HG02870 (cell line): ENCODE results near the gene CSMD2.

Experiments used
- ATAC-seq: cut with Tn5 transposase; IDR thresholded peaks from one replicate; pipeline ENCODE4 v1.9.1; 2021; ENCODE audit warnings: mild to moderate bottlenecking, moderate library complexity; ENCODE audit not compliant: unreplicated experiment

Gene CSMD2

DNA sequence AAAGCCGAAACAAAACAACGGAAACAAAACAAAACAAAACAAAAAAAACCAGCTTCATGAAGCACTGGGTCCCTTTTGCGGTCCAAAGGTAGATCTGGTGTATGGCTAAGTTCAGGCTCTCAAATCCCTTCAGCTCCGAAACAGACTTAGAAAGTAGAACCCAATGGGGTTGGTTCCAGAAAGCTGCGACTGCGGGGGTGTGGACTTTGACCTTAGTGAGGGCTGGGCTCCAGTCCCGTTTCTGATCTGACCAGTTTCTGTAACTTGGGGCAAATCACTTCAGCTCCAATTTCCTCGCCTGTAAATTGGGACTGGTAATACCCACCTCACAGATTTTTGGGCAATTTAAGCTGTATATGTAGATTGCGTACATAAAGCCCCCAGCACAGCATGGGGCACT is 587.4 kb downstream of the CSMD2 start:
- no peak for ATAC-seq

DNA sequence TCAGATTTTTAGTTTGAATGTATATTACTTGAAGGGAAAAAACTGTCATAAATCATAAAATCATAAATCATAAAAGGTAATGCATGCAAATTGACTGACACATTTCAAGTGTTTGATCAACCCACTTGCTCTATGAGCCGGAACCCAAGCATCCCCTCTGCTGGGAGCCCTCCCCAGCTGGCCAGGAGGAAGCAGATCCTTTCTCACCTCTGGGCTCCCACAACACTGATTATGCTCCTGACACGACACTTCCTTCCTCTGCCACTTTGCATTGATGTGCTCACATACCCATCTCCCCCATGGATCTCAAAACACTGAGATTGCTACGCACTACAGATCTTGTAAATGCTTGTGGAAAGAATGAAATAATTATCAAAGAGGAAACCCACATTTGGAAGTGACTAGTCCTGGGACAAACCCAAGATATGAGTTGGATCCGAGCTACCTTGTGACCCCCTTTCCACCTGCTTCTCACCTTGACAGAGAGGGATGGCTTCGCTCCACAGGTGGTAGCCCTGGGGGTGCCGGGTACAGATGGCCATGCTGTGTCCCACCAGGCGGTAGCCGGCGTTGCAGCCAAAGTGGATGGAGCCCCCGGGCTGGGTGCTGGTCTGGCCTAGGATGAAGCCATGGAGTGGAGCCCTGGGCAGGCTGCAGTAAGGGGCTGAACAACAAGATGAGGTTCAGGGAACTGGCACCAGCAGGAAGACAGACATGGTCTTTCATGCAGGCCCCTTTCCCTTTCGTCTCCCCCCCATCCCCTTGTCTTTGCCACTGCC is 588.0 kb downstream of the CSMD2 start:
- ATAC-seq, result no peak

DNA sequence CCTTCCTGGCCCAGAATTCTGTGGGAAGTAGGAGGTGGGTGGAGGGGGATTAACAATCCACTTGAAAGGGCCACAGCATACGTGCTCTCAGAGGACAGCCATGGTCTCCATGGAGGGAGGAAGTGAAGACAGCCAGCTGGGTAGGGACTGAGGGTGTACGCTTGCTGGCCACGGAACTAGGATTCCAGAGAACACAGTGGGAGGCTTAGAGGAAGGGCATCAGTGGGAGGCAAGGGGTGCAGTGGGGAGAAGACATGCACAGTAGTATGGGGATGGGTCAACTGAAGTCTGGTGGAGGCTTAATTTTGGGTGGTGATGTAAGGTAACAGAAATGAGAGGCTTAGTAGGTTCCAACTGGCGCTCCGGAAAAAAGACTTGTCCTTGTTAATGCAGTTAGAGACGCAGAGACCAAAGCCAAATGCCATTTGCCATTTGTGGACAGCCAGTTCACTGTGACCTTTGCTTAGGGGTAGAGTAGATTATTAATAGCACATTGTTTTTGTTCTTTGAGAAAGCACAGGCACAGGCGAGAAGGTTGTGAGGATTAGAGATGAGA is 589.6 kb downstream of the CSMD2 start:
- no peak for ATAC-seq

DNA sequence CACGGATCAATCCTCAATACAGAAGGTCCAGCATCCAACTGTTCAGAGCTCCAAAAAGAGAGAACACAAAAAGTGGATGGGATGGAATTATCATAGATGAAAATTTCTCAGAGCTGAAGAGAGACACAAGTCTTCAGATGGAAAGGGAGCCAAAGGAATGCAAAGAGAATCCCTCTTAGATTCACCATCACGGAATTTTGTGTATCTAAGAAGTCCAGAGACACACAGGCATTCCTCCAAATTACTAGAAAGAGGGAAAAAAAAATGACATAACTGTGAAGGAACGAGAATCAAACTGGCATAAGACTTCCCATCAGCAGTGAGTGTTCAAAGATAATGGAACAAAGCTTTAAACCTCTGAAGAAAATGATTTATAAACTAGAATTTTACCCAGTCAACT is 591.4 kb downstream of the CSMD2 start:
- ATAC-seq, result no peak

DNA sequence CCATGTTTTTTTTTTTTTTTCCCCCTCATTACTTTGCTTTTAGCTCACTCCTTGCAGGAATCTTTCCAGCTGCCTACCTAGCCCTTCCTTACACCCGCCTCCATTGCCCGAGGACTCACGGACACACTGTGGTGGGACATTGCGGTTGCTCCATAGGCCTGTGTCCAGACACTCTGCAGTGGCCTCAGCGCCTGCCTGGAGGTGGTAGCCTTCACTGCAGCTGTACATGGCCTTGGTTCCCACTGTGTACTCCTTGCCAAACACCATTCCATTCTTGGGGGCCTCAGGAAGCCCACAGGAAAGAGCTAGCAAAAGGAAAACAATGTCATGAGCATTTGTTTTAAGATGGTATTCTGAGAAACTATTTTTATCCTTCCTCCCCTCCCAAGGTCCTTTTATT is 592.6 kb downstream of the CSMD2 start:
- no peak for ATAC-seq

DNA sequence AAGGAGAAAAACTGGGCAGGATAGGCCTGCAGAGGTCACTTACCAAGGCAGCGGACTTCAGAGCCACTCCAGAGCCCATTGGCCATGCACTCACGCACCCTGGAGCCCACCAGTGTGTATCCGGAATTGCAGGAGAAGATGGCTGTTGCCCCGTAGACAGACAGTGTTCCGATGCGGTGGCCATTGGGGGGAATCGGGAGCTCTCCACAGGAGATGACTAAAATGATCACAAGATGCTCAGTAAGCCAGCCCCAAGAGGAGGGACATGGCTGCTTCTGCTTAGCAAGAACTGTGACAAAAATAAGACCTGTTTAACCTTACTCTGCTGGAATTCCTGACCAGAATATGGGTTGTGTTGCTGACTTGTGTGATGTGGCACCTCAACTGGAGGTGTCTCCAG is 595.7 kb downstream of the CSMD2 start:
- ATAC-seq, result no peak

DNA sequence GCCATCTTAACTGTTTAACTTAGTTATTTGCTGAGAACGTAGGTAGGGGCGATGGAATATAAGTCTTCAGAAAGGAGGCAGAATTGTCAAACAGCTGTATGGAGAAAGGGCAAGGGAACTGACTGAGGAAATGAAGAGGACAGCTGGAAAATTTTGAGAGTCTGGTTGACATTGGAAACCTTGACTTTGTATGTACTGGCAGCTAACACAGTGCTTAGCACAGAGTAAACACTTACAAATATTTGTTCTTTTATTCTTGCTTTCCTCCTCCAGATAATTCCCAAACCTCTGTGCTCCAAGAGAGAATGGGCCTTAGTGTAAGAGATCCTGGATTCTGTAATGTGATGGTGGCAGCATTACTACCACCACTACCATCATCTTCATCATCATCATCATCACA is 601.3 kb downstream of the CSMD2 start:
- ATAC-seq, result no peak

DNA sequence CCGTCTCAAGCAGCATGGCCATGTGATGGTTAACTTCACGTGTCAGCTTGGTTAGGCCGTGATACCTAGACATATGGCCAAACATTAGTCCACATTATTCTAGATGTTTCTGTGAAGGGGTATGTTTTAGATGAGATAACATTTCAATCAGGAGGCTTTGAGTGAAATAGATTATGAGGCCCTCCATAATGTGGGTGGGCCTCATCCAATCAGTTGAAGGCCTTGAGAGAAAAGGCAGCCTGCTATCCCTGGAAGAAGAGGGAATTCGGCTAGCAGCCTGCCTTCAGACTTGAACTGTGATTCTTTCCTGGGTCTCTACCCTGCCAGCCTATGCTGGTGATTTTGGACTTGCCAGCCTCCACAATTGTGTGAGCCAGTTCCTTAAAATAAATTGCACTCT is 602.5 kb downstream of the CSMD2 start:
- ATAC-seq, result no peak

DNA sequence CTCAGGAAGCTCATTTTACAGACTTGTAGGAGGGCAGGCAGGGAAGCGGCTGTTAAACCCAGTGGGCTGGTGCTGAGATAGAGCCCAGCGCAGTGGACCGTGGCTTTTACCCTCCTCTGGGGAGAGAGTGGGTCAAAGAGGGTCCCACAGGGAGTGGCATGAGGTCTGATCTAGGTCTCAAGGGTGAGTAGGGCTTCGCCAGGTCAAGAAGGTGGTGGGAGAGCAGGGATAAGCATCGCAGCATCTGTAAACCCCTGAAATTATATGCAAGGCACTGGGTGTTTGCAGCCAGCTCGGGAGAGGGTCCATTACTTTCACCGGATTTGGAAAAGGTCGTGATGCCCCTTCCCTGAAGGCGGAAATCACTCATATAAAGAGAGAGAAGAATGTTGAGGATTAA is 603.5 kb downstream of the CSMD2 start:
- no peak for ATAC-seq

DNA sequence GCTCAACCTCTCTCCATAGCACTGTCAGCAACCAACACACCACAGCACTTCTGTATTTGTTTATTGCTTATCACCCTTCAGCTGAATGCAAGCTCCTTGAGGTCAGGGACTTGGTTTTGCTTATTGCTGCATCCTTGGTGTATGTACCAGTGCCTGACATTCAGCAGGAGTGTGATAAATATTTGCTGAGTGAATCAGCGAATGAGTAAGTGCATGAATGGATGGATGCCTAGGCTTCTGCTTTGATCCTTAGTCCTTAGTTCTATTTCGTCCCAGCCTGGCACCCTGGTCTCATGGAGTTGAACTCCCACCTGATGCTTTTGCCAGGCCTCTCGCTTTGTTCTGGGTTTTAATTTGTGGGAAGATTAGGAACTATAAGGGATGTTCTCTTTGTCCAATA is 604.4 kb downstream of the CSMD2 start:
- no peak for ATAC-seq

DNA sequence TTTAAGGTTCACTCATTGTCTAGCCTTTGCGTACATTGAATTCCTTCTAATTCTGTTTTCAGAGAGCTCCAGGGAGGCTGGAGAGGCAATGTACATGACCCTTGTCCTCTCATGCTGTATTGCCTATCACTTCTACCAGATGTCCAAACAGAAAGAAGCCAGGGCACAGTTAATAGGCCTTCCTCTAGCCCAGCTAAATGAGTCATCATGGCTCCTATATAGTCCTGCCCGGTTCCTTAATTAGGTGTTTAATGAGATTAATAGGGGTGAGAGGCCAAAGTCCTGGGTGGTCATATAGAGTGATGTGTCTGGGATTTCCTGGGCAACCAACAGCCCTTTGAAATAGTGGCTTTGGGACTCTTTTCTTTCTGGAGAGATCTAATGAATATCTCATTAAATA is 616.3 kb downstream of the CSMD2 start:
- ATAC-seq, result no peak

DNA sequence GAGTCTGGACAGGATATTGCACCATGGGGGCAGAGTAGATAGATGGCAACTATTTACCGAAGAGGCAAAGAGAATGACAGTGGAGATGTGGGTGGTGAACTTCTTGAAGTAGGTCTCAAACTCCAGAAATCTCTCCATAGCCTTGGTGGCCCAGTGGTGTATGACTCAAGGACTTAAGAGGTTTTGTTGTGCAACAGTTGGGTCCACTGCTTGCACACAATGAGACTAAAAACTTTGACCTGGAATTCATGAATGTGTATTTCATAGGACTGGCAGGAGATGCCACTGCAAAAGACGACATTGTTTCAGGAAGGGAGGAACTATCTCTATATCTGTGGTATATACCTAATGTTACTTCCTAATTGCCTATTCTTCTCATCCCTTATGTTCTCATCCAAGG is 616.7 kb downstream of the CSMD2 start:
- no peak for ATAC-seq

DNA sequence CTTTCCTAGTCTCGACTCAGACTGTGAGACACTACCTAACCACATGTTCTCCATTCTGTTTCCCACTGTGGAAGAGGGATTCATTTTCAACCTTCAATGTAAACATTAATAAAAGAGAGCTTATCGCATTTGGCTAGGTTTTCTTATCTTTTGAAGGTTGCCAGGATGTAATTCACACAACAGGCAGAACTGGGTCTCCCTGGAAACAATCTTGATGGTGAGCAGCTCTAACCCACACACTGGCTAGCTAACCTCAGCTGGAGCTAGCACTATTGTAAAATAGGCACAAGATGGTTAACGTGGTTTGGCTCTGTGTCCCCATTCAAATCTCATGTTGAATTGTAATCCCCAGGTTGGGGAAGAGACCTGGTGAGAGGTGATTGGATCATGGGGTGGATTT is 617.5 kb downstream of the CSMD2 start:
- ATAC-seq, result no peak

DNA sequence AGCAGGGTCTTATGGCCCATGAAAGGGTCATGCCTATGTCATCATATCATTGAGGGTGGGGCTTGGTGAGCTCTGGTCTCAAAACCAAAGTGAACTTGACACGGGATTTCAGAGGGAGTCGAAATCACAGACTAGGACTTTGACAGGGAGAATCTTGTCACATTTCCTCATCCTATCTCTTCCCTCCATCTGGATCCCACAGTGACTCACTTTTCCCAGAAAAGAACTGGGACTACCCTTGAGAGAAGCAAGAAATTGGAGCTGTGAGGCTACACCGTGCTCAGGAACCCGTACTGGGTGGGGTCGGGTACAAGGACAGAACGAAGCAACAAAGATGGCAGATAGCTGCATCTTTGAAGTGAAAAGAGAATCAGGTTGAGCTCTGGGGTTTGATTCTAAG is 623.1 kb downstream of the CSMD2 start:
- ATAC-seq, result no peak

DNA sequence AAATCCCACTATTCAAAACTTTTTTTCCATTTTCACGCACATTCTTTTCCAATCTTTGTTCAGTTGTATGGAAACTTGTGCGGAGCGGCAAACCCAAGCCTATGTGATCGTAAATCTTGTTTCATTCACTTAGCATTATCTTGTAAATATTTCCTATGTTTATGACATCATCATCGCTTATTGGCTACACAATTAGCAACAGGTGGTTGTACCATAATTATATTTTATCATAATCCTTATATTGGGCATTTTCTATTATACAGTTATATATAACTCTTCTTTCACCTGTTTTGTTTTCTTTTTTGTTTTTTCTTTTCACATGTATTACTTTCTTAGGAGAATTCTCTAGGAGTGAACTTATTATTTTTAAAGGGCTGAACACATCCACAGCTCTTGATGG is 627.1 kb downstream of the CSMD2 start:
- no peak for ATAC-seq

DNA sequence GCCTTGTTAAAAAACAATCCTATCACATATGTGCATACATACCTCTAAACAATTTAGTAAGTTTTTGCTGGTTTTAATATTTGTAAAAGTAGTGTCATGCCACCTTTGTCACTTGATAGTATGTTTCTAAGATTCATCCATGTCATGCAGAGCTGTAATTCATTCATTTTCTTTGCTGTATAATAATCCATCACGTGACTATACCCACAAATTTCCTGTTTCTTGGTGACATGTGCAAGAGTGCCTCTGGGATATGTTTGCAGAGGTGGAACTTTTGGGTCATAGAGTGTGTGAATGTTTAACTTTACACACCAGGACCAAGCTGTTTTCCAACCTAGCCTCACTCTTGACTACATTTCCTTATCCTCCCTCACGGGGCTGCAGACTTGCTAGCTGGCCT is 629.7 kb downstream of the CSMD2 start:
- no peak for ATAC-seq

DNA sequence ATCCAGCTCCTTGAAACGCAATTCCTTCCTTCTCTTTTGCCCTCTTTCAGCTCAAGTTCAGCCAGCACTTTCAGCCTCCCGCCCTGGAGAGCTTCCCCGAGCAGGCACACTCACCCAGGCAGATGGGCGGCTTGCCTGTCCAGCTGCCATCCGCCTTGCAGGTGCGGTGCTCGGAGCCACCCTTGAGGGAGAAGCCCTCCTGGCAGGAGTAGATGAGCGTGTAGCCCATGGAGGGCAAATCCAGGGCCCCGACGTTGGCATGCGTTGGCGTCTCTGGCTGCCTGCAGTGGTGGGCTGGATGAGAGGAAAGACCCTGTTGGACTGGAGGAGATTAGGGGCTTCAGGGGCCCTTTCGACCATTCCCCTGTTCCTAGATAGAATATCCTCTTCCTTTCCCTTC is 632.1 kb downstream of the CSMD2 start:
- no peak for ATAC-seq

DNA sequence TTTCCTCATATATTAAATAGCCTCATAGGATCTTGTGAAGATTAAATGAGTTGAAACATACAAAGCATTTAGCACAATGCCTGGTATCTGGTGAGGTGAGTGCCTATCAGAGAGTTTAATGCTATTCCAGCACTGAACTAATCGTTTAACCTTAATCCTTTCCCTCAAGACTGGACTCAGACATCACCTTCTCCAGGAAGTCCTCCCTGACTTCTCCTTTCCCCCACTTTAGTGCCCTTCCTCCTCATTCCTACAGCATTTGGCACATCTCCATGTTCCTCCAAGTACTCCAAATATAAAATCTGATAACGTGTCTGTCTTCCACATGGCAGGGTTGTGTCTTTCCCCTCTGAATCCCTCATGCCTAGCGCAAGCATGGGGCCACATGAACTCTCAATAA is 632.8 kb downstream of the CSMD2 start:
- no peak for ATAC-seq

DNA sequence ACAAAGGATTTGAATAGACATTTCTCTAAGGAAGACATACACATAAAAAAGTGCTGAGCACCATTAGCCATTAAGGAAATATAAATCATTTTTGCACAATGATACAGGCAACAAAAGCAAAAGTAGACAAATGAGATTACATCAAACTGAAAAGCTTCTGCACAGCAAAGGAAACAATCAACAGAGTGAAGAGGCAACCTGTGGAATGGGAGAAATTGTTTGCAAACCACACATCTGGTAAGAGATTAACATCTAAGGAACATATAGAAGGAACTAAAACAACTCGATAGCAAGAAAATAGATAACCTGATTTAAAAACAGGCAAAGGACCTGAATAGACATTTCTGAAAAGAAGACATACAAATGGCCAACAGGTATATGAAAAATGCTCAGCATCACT is 635.1 kb downstream of the CSMD2 start:
- no peak for ATAC-seq

DNA sequence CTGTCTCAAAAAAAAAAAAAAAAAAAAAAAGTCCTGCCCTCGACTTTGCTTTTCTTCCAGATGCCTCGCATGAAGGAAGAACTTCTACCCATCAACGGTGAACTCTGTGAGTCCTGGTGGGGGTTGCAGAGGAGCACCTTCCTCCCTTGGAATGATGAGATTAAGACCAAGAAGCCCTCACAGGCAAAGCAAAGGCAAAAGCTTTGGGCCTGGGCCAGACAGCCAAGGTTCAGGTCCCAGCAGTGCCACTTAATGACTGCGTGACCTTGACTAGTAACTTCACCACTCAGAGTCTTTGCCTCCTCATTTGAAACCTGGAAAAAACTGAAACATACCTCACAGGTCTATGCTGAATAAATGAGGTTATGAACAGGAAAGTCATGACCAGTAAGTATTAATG is 637.1 kb downstream of the CSMD2 start:
- ATAC-seq, result no peak

DNA sequence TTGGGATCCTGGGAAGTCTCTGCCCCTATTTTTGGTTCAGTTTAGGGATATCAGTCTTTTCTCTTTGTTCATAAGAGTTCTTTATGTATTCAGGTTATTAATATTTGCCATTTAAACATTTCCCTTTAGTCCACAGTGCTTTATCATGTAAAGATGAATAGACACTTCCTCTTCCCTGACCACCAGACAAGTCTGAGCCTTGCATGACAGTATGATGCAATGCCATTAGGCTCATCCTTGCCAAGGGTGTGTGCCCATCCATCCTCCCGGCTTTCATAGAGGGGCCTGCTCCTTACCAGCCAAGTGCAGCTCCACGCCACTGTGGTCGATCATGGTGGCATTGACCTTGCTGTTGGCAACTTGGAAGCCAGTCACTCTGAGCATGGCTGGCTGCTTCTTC is 640.4 kb downstream of the CSMD2 start:
- no peak for ATAC-seq

DNA sequence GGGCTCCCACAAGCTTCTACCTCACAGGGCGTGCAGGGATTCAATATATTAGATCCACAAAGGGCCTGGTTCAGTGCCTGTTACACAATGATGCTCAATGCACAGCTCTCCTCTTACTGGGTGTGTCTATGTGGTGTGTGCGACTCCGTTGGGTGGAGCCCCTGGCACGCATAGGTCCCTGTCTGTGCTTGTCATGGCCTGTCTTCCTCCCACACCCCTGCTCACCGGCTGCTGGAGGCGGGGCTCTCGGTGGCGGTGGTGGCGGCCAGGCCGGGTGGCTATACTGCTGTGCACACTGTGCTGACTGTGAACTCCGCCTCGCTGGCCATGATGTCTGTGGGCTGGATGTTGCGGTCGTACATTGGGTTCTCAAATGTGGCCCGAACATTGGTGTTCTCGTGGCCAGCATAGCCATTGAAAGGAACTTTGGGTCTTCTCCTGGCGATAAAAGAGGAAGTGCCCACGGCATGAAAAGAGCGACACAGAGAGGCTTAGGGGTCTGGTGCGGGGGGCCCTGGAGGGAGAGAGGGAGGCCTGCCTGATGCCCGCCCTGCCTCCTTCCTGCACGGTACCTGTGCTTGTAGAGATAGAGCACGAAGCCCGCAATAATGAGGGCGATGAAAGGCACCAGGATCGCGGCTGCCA is 645.7 kb downstream of the CSMD2 start:
- ATAC-seq, result no peak
